ENCODE results near the gene SNRPD2. TPM values are rescaled to one million over a fixed set of nuclear protein-coding genes. Genes with fewer than 3 reads are reported as not detected.

The SNRPD2 gene
- total and polyA plus RNA-seq, 2 of the 8 experiments (the other 6 are each of a cell fraction or from before 2014, with no cell fraction given) = 645 to 759 TPM

DNA sequence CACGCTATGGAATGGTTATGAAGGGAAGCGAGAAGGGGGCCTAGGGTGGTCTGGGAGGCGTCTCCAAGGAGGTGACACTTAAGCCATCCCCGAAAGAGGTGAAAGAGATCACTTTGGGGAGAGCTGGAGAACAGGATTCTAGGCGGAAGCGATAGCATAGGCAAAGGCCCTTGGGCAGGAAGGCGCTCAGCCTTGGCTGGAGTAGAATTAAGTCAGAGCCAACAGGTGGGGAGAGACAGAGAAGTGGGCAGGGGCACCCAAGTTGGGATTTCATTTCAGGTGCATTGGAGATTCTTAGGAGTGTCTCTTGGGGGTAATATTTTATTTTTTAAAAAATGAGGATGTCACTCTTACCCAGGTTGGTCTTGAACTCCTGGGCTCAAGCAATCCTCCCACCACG is 9.6 kb downstream of the SNRPD2 start:
- CTCF ChIA-PET (ENCODE audit: partially characterized antibody) = interaction anchor here (0.7 to 9.6 kb wide), 11 partner anchors 9 to 202 kb away, joined by 3 to 98 read pairs (median 4); partner anchors contain the start of genes QPCTL, SIX5 and SNRPD2
- Histone ChIP-seq H3K79me2 (ENCODE audit: control insufficient read depth in 1 of 2, insufficient read depth in 2 of 2, low read length in 2 of 2) (no peaks in the 10 kb centered on the region), H3K23ac (ENCODE audit: insufficient read length) (no peak overlapping the region), H2BK20ac (ENCODE audit: low read length) (no peak overlapping the region), H4K5ac (ENCODE audit: insufficient read length, low read depth, low read length) (no peak overlapping the region), H3K27ac (ENCODE audit: low read depth, low read length) (no peak overlapping the region), H2AK5ac (ENCODE audit: low read depth, low read length) (no peak overlapping the region), H4K20me1 (replicated peaks in 1 of 2; ENCODE audit: control insufficient read depth in 1 of 2, insufficient read depth in 2 of 2, low read length in 2 of 2) (peaks cover 2 to 5% of the 10 kb centered on the region in 2 experiments), H4K91ac (replicated peaks; ENCODE audit: insufficient read length, low read length) (no peak overlapping the region), H2BK12ac (ENCODE audit: low read depth, low read length) (no peak overlapping the region), H3K14ac (ENCODE audit: insufficient read length) (no peak overlapping the region), H4K8ac (ENCODE audit: extremely low read depth, insufficient read depth, low read length) (no peak overlapping the region), H2BK5ac (ENCODE audit: low read depth, low read length) (no peak overlapping the region), H3K18ac (ENCODE audit: extremely low read depth, low read length) (no peak overlapping the region), H2AFZ (ENCODE audit: low read length) (no peak overlapping the region), H3K56ac (replicated peaks; ENCODE audit: insufficient read length, low read depth, low read length) (no peak overlapping the region), H3K4me1 (replicated peaks in 1 of 4; ENCODE audit: control insufficient read depth in 3 of 4, insufficient read depth in 4 of 4, low read length in 3 of 4) (peaks cover 0 to 7% (median 3%) of the 10 kb centered on the region in 4 experiments; a peak in 4 of 7 replicates), H3K4me3 (ENCODE audit: extremely low read depth in 1 of 4, insufficient read depth in 2 of 4, low read depth in 3 of 4, low read length in 4 of 4) (peak overlapping the region in 2 of 4 experiments; percentile 33 to 57; a peak in 4 of 8 replicates), H2BK120ac (replicated peaks; ENCODE audit: low read depth, low read length) (no peak overlapping the region), H3K4ac (replicated peaks; ENCODE audit: insufficient read length, low read depth, low read length) (no peak overlapping the region), H3K79me1 (ENCODE audit: low read depth, low read length) (no peaks in the 10 kb centered on the region), H3K9ac (replicated peaks in 1 of 4; ENCODE audit: extremely low read depth in 1 of 4, low read depth in 3 of 4, low read length in 3 of 4) (no peak overlapping the region), H2BK15ac (ENCODE audit: low read length) (no peak overlapping the region), H3K27me3 (replicated peaks in 1 of 4; ENCODE audit: control insufficient read depth in 3 of 4, extremely low read depth in 1 of 4, insufficient read depth in 3 of 4, low read length in 3 of 4) (peaks cover 0 to 5% (median 0%) of the 10 kb centered on the region in 4 experiments; a peak in 3 of 7 replicates), H3K9me3 (ENCODE audit: insufficient read depth in 2 of 2, low read depth in 1 of 2, low read length in 1 of 2) (no peaks in the 10 kb centered on the region), H3K36me3 (ENCODE audit: control insufficient read depth in 2 of 4, insufficient read depth in 4 of 4, low read length in 3 of 4) (peaks cover 1 to 29% (median 14%) of the 10 kb centered on the region in 4 experiments; a peak in 7 of 8 replicates), H3K23me2 (ENCODE audit: low read depth, low read length) (peaks cover 5% of the 10 kb centered on the region), H3K4me2 (ENCODE audit: insufficient read depth in 1 of 2, low read depth in 2 of 2, low read length in 2 of 2) (peak overlapping the region; percentile 2 to 81; a peak in 3 of 4 replicates)
- POLR2A ChIA-PET (ENCODE audit: partially characterized antibody) = interaction anchor here (0.6 to 5.1 kb wide), 6 partner anchors 8 to 216 kb away, joined by 3 to 34 read pairs (median 4); partner anchors contain the start of genes QPCTL and SNRPD2
- TF ChIP-seq ZNF274 (IDR thresholded peaks at IDR 0.05; ENCODE audit: borderline replicate concordance, extremely low read depth, low read length) (no peak), ASH2L (IDR thresholded peaks at IDR 0.05; ENCODE audit: low read length) (no peak), YY1 (IDR thresholded peaks at IDR 0.05; ENCODE audit: low read depth, low read length) (no peak), CBX8 (IDR thresholded peaks at IDR 0.05; ENCODE audit: borderline replicate concordance, low read depth, low read length) (no peak), JUN (IDR thresholded peaks at IDR 0.05; ENCODE audit: low read depth, low read length) (no peak), HDAC2 (IDR thresholded peaks at IDR 0.05; ENCODE audit: borderline replicate concordance in 1 of 2, low read depth in 2 of 2, low read length in 2 of 2) (no peak)
- TF ChIP-seq, protein P1, sequence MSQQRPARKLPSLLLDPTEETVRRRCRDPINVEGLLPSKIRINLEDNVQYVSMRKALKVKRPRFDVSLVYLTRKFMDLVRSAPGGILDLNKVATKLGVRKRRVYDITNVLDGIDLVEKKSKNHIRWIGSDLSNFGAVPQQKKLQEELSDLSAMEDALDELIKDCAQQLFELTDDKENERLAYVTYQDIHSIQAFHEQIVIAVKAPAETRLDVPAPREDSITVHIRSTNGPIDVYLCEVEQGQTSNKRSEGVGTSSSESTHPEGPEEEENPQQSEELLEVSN (IDR thresholded peaks at IDR 0.05) = no peak
- DNase-seq (ENCODE audit: low read depth in 1 of 2, low spot score in 2 of 2) = no peak
- FAIRE-seq = no peak
- 74% methylated on average over 8 of the region's 8 CpGs; no CpG with 5 or more reads in 1 of the 2 experiments for WGBS, 2 experiments (ENCODE audit: extremely low coverage in 1 of 2, insufficient coverage in 1 of 2, insufficient read length in 1 of 2, insufficient replicate concordance in 2 of 2, low coverage in 1 of 2, low lambda C conversion rate in 2 of 2, missing lambda C conversion rate in 1 of 2)

All from H1 (cell line).